ENCODE measurements around the gene SORCS1.

DNA sequence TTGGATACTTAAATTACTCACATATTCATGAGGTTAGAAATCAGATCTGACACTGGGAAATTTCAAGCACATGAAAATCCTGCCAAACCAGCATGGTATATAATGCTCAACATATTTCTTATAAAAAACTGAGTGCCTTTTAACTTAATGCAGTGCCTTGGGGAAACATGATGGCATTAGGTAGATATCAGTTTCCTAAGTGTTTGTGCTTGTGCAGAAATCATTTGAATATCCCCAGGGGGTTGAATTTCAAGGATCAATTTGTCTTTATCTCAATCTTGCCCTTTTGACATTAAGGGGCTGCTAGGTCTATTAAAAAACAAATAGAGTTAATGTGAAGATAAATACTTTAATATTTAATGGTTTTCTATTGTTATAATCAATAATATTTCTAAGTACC lies 396.3 kb downstream of the SORCS1 start:
- TF ChIP-seq, protein P1, sequence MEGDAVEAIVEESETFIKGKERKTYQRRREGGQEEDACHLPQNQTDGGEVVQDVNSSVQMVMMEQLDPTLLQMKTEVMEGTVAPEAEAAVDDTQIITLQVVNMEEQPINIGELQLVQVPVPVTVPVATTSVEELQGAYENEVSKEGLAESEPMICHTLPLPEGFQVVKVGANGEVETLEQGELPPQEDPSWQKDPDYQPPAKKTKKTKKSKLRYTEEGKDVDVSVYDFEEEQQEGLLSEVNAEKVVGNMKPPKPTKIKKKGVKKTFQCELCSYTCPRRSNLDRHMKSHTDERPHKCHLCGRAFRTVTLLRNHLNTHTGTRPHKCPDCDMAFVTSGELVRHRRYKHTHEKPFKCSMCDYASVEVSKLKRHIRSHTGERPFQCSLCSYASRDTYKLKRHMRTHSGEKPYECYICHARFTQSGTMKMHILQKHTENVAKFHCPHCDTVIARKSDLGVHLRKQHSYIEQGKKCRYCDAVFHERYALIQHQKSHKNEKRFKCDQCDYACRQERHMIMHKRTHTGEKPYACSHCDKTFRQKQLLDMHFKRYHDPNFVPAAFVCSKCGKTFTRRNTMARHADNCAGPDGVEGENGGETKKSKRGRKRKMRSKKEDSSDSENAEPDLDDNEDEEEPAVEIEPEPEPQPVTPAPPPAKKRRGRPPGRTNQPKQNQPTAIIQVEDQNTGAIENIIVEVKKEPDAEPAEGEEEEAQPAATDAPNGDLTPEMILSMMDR (IDR thresholded peaks at IDR 0.05; ENCODE audit: low read length) = no peak
- TF ChIP-seq EZH2 (IDR thresholded peaks at IDR 0.05; ENCODE audit: borderline replicate concordance, low read length) = no peak
